OCI-LY7 (cell line): Measurements from ENCODE around the gene HDAC9. TPM values are rescaled to one million over a fixed set of nuclear protein-coding genes. Genes with fewer than 3 reads are reported as not detected.

Experiments
- BruUV-seq: library from RNA; stranded (reverse); fragments of 400-500 nt; replicated peaks from 2 replicates; lab custom pipeline; 2021; lab: Mats Ljungman, UMichigan
- CTCF ChIA-PET: fragments of 300-600 bp; sonication (Branson Sonifier 250); formaldehyde crosslinking; loops from one replicate; lab custom pipeline; 2022; ENCODE audit warnings: antibody characterized with exemption; ENCODE audit not compliant: unreplicated experiment; lab: Charles Lee
- POLR2A ChIA-PET: fragments of 300-600 bp; sonication (Branson Sonifier 250); formaldehyde crosslinking; loops from one replicate; lab custom pipeline; 2022; ENCODE audit warnings: antibody characterized with exemption; lab: Charles Lee
- DNase-seq: peaks from one replicate; pipeline ENCODE4 v3.0.0-alpha.2; 2015; ENCODE audit warnings: low spot score
- H2AFZ ChIP-seq: fragments of 200-600 bp; sonication (generic), shearing (Covaris generic); 2 replicates; pipeline ENCODE4 v1.6.1; 2014; ENCODE audit warnings: mild to moderate bottlenecking, antibody characterized with exemption, low read length, moderate library complexity
- H3K27ac ChIP-seq: fragments of 200-600 bp; sonication (generic); 2 replicates; pipeline ENCODE4 v1.5.1; 2014; ENCODE audit warnings: mixed run types, low read depth, mild to moderate bottlenecking, moderate library complexity, low read length, inconsistent platforms; ENCODE audit not compliant: poor library complexity, severe bottlenecking
- H3K36me3 ChIP-seq: fragments of 200-600 bp; sonication (generic); 2 replicates; pipeline ENCODE4 v1.6.1; 2014; ENCODE audit warnings: mild to moderate bottlenecking, antibody characterized with exemption, low read length, moderate library complexity, mixed read lengths; ENCODE audit not compliant: insufficient read depth
- H3K4me1 ChIP-seq: fragments of 200-600 bp; sonication (generic); 2 replicates; pipeline ENCODE4 v1.5.1; 2014; ENCODE audit warnings: mild to moderate bottlenecking, low read length; ENCODE audit not compliant: insufficient read depth, poor library complexity, severe bottlenecking
- H3K4me2 ChIP-seq: fragments of 200-600 bp; sonication (generic); 2 replicates; pipeline ENCODE4 v1.6.1; 2014; ENCODE audit warnings: mild to moderate bottlenecking, low read length
- H3K4me3 ChIP-seq: fragments of 200-600 bp; sonication (generic); 2 replicates; pipeline ENCODE4 v1.5.1; 2014; ENCODE audit warnings: mild to moderate bottlenecking, low read depth, low read length; ENCODE audit not compliant: poor library complexity, severe bottlenecking
- H3K79me2 ChIP-seq: fragments of 200-600 bp; sonication (generic); 2 replicates; pipeline ENCODE4 v1.6.1; 2016; ENCODE audit warnings: low read depth, mild to moderate bottlenecking, low read length, moderate library complexity, mixed read lengths; ENCODE audit not compliant: insufficient read depth
- H3K9me2 ChIP-seq: fragments of 200-600 bp; sonication (generic); 2 replicates; pipeline ENCODE4 v1.6.1; 2016; ENCODE audit warnings: mild to moderate bottlenecking, low read length, mixed read lengths; ENCODE audit not compliant: insufficient read depth
- H3K9me3 ChIP-seq: fragments of 200-600 bp; sonication (generic); 2 replicates; pipeline ENCODE4 v1.6.1; 2014; ENCODE audit warnings: mild to moderate bottlenecking, mixed run types, low read length, mixed read lengths
- H4K20me1 ChIP-seq: fragments of 200-600 bp; sonication (generic); 2 replicates; pipeline ENCODE4 v1.6.1; 2014; ENCODE audit warnings: mild to moderate bottlenecking, antibody characterized with exemption, low read length, moderate library complexity, mixed read lengths; ENCODE audit not compliant: insufficient read depth
- EZH2phosphoT487 ChIP-seq: fragments of 200-600 bp; sonication (generic); IDR thresholded peaks from 2 replicates; pipeline ENCODE4 v1.6.1; 2018; ENCODE audit warnings: low read depth, borderline replicate concordance, mild to moderate bottlenecking, mixed run types, antibody characterized with exemption, low read length, moderate library complexity, mixed read lengths
- intact Hi-C: fragments of 100-400 bp; cut with micrococcal nuclease; formaldehyde crosslinking; loops from one replicate; pipeline ENCODE4 v1.10.0; 2022; ENCODE audit not compliant: unreplicated experiment
- total RNA-seq, 2 experiments: library from RNA; depleted of rRNA in 1 of 2; stranded (reverse); fragments of >200 nt in 1 of 2; shearing (Covaris generic) in 1 of 2; gene quantifications; 2 replicates each; pipeline ENCODE4 v1.2.3, GENCODE V29; 2014 to 2022
- TF ChIP-seq, protein P1 (sequence below): fragments of 200-600 bp; sonication (generic); conservative IDR thresholded peaks from 2 replicates; pipeline ENCODE4 v1.5.1; 2014; ENCODE audit warnings: mild to moderate bottlenecking, antibody characterized with exemption, low read length, moderate library complexity, mixed read lengths

HDAC9 gene
- total RNA-seq, 2 experiments from 2014 or later: 58.8 to 91.7 TPM

DNA sequence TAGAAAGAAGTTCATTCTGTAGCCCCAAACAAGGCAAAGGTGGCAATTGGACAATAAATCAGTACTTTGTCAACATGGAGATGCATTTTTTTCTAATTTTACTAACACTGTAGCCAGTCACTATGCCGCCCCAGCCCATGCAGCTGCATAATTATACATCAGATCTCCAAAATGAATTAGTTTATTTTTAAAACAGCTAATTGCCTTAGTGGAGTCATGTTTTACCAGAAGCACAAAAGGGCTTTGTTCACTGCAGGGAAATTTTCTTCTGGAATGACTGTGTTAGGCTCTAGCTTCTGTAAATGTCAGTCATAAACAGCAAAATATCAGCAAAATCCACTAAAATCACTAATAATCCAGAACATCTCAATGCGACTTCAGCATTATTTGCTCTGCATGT lies 20.1 kb upstream of the HDAC9 start:
- DNase-seq: no peak
- no peak for TF ChIP-seq EZH2phosphoT487
- TF ChIP-seq, protein P1, sequence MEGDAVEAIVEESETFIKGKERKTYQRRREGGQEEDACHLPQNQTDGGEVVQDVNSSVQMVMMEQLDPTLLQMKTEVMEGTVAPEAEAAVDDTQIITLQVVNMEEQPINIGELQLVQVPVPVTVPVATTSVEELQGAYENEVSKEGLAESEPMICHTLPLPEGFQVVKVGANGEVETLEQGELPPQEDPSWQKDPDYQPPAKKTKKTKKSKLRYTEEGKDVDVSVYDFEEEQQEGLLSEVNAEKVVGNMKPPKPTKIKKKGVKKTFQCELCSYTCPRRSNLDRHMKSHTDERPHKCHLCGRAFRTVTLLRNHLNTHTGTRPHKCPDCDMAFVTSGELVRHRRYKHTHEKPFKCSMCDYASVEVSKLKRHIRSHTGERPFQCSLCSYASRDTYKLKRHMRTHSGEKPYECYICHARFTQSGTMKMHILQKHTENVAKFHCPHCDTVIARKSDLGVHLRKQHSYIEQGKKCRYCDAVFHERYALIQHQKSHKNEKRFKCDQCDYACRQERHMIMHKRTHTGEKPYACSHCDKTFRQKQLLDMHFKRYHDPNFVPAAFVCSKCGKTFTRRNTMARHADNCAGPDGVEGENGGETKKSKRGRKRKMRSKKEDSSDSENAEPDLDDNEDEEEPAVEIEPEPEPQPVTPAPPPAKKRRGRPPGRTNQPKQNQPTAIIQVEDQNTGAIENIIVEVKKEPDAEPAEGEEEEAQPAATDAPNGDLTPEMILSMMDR: no peak
- POLR2A ChIA-PET: interaction anchor here (1.0 to 2.3 kb wide), 3 partner anchors 19 to 95 kb away, joined by 3 to 6 read pairs (median 4); no protein-coding TSS in a partner anchor
- Histone ChIP-seq H2AFZ (no peak overlapping the region), H3K9me2 (no peaks in the 10 kb centered on the region), H3K79me2 (no peaks in the 10 kb centered on the region), H4K20me1 (no peaks in the 10 kb centered on the region), H3K4me2 (no peak overlapping the region), H3K36me3 (no peaks in the 10 kb centered on the region), H3K27ac (no peak overlapping the region), H3K4me3 (no peak overlapping the region), H3K4me1 (no peaks in the 10 kb centered on the region), H3K9me3 (no peaks in the 10 kb centered on the region)
- intact Hi-C loops: no loop called here
- no TSS peak for BruUV-seq
- CTCF ChIA-PET: no interaction called here

DNA sequence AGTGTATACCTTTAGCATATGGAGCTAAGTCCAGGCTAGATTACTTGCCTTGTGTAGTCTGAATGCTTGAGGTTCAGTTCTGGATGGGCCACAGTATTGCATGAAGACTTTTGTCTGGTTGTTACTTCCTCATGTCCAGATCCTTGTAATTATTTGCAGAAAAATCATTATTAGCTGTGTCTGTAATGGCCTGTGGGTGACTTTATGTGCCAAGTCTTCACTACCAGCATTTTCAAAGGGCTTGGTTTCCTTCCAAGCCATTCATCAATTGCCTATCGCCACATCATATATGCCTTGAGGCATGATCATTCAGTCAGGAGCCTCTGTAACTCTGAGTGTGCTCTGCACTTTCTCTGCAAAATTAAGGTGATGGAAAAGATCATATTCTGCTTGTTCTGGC lies 13.8 kb upstream of the HDAC9 start:
- no peaks in the 10 kb centered on the region; the same call in 1 of the 2 replicates for H3K36me3 ChIP-seq
- POLR2A ChIA-PET: interaction anchor here (0.9 kb wide), 1 partner anchor 10 kb away, joined by 3 read pairs; no protein-coding TSS in a partner anchor
- DNase-seq: no peak
- H4K20me1 ChIP-seq: no peaks in the 10 kb centered on the region
- intact Hi-C loops: no loop called here
- CTCF ChIA-PET: no interaction called here
- TF ChIP-seq, protein P1: no peak
- no peak for TF ChIP-seq EZH2phosphoT487
- no peaks in the 10 kb centered on the region for H3K79me2 ChIP-seq
- H3K9me2 ChIP-seq: no peaks in the 10 kb centered on the region
- H3K9me3 ChIP-seq: no peaks in the 10 kb centered on the region
- no peak overlapping the region for H3K4me2 ChIP-seq
- H3K4me1 ChIP-seq: no peaks in the 10 kb centered on the region
- H2AFZ ChIP-seq: no peak overlapping the region
- H3K4me3 ChIP-seq: no peak overlapping the region
- H3K27ac ChIP-seq: no peak overlapping the region
- BruUV-seq: no TSS peak

DNA sequence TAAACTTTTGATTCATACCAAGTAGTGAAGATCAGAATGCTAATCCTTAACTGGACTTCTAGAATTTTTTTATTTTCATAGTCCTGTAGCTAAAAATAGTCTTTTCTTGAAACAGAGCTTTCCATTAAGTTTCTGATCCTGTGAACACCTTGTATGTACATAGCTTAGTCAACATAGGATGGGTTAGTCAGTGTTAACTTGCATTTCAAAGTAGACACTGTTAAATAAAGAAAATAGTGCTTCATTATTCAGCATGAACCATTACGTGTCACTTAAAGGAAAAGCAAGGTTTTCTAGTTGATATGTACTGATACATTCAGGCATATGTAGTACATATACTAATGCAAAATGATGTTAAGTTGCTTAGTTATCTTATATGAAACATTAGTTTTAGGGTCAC lies 7.5 kb upstream of the HDAC9 start:
- H2AFZ ChIP-seq: no peak overlapping the region
- CTCF ChIA-PET: no interaction called here

More for the DNA sequence above, 7.5 kb upstream of the HDAC9 start:
- H3K79me2 ChIP-seq: no peaks in the 10 kb centered on the region
- H3K9me3 ChIP-seq: no peaks in the 10 kb centered on the region
- no peaks in the 10 kb centered on the region for H3K9me2 ChIP-seq
- no peaks in the 10 kb centered on the region for H3K4me1 ChIP-seq
- no peak overlapping the region for H3K4me3 ChIP-seq
- H3K36me3 ChIP-seq: no peaks in the 10 kb centered on the region
- H3K4me2 ChIP-seq: no peak overlapping the region
- no peaks in the 10 kb centered on the region for H4K20me1 ChIP-seq
- POLR2A ChIA-PET: interaction anchor here (0.6 to 2.7 kb wide), 10 partner anchors 9 to 295 kb away, joined by 3 to 14 read pairs (median 4); no protein-coding TSS in a partner anchor
- H3K27ac ChIP-seq: no peak overlapping the region
- TF ChIP-seq EZH2phosphoT487: no peak
- TF ChIP-seq, protein P1: no peak
- DNase-seq: no peak
- intact Hi-C loops: no loop called here
- no TSS peak for BruUV-seq
